B cell (primary cell): ENCODE data around the gene DCT. TPM values are rescaled to one million over a fixed set of nuclear protein-coding genes. Genes with fewer than 3 reads are reported as not detected.

ENCODE experiments used
- ATAC-seq: fragments of 200-7000 bp; cut with Tn5 transposase; one replicate; pipeline ENCODE4 v1.10.0; 2021; ENCODE audit warnings: low read depth, mild to moderate bottlenecking, moderate number of reproducible peaks, moderate library complexity
- CTCF ChIA-PET: fragments of 350-600 bp; sonication (Branson Sonifier 250); formaldehyde crosslinking; loops from one replicate; lab custom pipeline; 2021; ENCODE audit warnings: antibody characterized with exemption, inconsistent platforms; lab: Charles Lee
- POLR2A ChIA-PET: fragments of 350-600 bp; sonication (Branson Sonifier 250); formaldehyde crosslinking; loops from one replicate; lab custom pipeline; 2021; ENCODE audit warnings: antibody characterized with exemption; lab: Charles Lee
- DNase-seq: peaks from one replicate; pipeline ENCODE4 v3.0.0; 2013
- H2AFZ ChIP-seq: 2 replicates; pipeline ENCODE4 v1.6.1; 2012; ENCODE audit warnings: mild to moderate bottlenecking, low read depth, low read length; ENCODE audit not compliant: insufficient read depth, poor library complexity, severe bottlenecking
- H3K27ac ChIP-seq, 2 donors: 1 replicate in 1 of 2; 2 replicates in 1 of 2; pipeline ENCODE4 v1.5.1; 2012 to 2013; ENCODE audit warnings: low read length in 2 of 2, mild to moderate bottlenecking in 2 of 2, moderate library complexity in 1 of 2
- H3K27me3 ChIP-seq, 4 experiments: fragments of 200-600 bp in 1 of 4; sonication (generic) in 1 of 4; replicated peaks in 1 of 4; 1 replicate in 2 of 4; 2 replicates in 2 of 4; pipeline versions ENCODE4 v1.6.1 to v1.7.0; 2013 to 2016; ENCODE audit warnings: low read length in 3 of 4, mild to moderate bottlenecking in 2 of 4, mixed read lengths in 1 of 4, moderate library complexity in 1 of 4; ENCODE audit not compliant: insufficient read depth in 4 of 4, control insufficient read depth in 3 of 4; ENCODE audit errors: control extremely low read depth in 1 of 4
- H3K36me3 ChIP-seq, 2 experiments: replicated peaks in 1 of 2; 1 replicate in 1 of 2; 2 replicates in 1 of 2; pipeline versions ENCODE4 v1.6.1 to v1.7.1; 2013; ENCODE audit warnings: low read length in 1 of 2; ENCODE audit not compliant: insufficient read depth in 2 of 2, control insufficient read depth in 1 of 2; ENCODE audit errors: control extremely low read depth in 1 of 2, extremely low read depth in 1 of 2
- H3K4me1 ChIP-seq, 2 donors: fragments of 200-600 bp in 1 of 2; sonication (generic) in 1 of 2; 1 replicate in 1 of 2; 2 replicates in 1 of 2; pipeline versions ENCODE4 v1.5.1 to v1.6.1; 2013 to 2017; ENCODE audit warnings: low read length in 2 of 2; ENCODE audit not compliant: control insufficient read depth in 2 of 2, insufficient read depth in 2 of 2
- H3K4me2 ChIP-seq: replicated peaks from 2 replicates; pipeline ENCODE3; 2012; ENCODE audit warnings: mild to moderate bottlenecking, low read depth, low read length; ENCODE audit not compliant: poor library complexity, severe bottlenecking
- H3K4me3 ChIP-seq, 5 experiments: fragments of 200-600 bp in 1 of 5; sonication (generic) in 1 of 5; 1 replicate in 3 of 5; 2 replicates in 2 of 5; pipeline versions ENCODE4 v1.5.1 to v1.7.0; 2011 to 2016; ENCODE audit warnings: low read length in 4 of 5, mild to moderate bottlenecking in 4 of 5, low read depth in 2 of 5, control low read depth in 1 of 5, moderate library complexity in 1 of 5; ENCODE audit not compliant: insufficient read depth in 1 of 5; ENCODE audit errors: control extremely low read depth in 1 of 5, extremely low read depth in 1 of 5
- H3K79me2 ChIP-seq: fragments of 200-600 bp; sonication (generic); one replicate; pipeline ENCODE4 v1.6.0; 2016; ENCODE audit warnings: low read length; ENCODE audit not compliant: control insufficient read depth, insufficient read depth
- H3K9ac ChIP-seq: fragments of 200-600 bp; sonication (generic); 2 replicates; pipeline ENCODE4 v1.6.1; 2017; ENCODE audit warnings: mild to moderate bottlenecking, low read length, moderate library complexity
- H3K9me3 ChIP-seq, 3 donors: one replicate each; pipeline versions ENCODE4 v1.6.1 to v1.7.1; 2013; ENCODE audit warnings: low read length in 2 of 3; ENCODE audit not compliant: control insufficient read depth in 2 of 3, insufficient read depth in 1 of 3; ENCODE audit errors: control extremely low read depth in 1 of 3
- H4K20me1 ChIP-seq: 2 replicates; pipeline ENCODE4 v1.6.0; 2012; ENCODE audit warnings: mild to moderate bottlenecking, low read length; ENCODE audit not compliant: insufficient read depth, control insufficient read depth, poor library complexity, severe bottlenecking
- H3K27ac Mint-ChIP-seq: one replicate; pipeline ENCODE4 v1.8.0; 2021; ENCODE audit warnings: mixed read lengths
- H3K27me3 Mint-ChIP-seq: one replicate; pipeline ENCODE4 v1.8.0; 2021; ENCODE audit warnings: mixed read lengths
- H3K4me1 Mint-ChIP-seq: one replicate; pipeline ENCODE4 v1.8.0; 2021; ENCODE audit warnings: mixed read lengths
- H3K4me3 Mint-ChIP-seq: one replicate; pipeline ENCODE4 v1.8.0; 2021; ENCODE audit warnings: mixed read lengths
- H3K9me3 Mint-ChIP-seq: one replicate; pipeline ENCODE4 v1.8.0; 2022; ENCODE audit warnings: mixed read lengths; ENCODE audit not compliant: insufficient read depth
- CTCF ChIP-seq: fragments of 200-600 bp; IDR thresholded peaks from one replicate; pipeline ENCODE4 v1.8.0; 2022; ENCODE audit warnings: antibody characterized with exemption, mild to moderate bottlenecking
- EZH2 ChIP-seq: IDR thresholded peaks from 2 replicates; pipeline ENCODE4 v1.6.1; 2012; ENCODE audit warnings: borderline replicate concordance, low read depth, mild to moderate bottlenecking, moderate library complexity, low read length; ENCODE audit not compliant: insufficient read depth, poor library complexity, severe bottlenecking
- WGBS: methylation state at CpG from one replicate; pipeline ENCODE4 v1.1.5; 2013; ENCODE audit warnings: missing lambda C conversion rate; ENCODE audit not compliant: insufficient coverage; 5-methylcytosine and 5-hydroxymethylcytosine counted together
- intact Hi-C: fragments of 100-400 bp; cut with micrococcal nuclease; formaldehyde crosslinking; loops from one replicate; pipeline ENCODE4 v1.10.0; 2022
- polyA plus RNA-seq: library from polyadenylated mRNA; depleted of rRNA; stranded (reverse); fragments of >200 nt; gene quantifications from 2 replicates; pipeline ENCODE4 v1.2.3, GENCODE V29; 2012
- total RNA-seq, 2 donors: library from RNA; stranded (reverse); fragments of 120-200 nt in 1 of 2; gene quantifications; 1 replicate in 1 of 2; 2 replicates in 1 of 2; pipeline versions ENCODE4 v1.2.3 to v1.2.4, GENCODE V29; 2013 to 2022

Gene DCT
- total and polyA plus RNA-seq, 2 donors (not counting 1 experiment from before 2014, with no cell fraction given), result 0.10 to 0.18 TPM

- no CpG with 5 or more reads among the region's 2 CpGs for WGBS
- H4K20me1 ChIP-seq, result no peaks in the 10 kb centered on the region
- intact Hi-C loops, result no loop called here
- no peak overlapping the region for H3K27ac ChIP-seq
- H2AFZ ChIP-seq, result no peak overlapping the region
- no peak for DNase-seq
- H3K4me3 ChIP-seq, result no peak overlapping the region
- no peaks in the 10 kb centered on the region for H3K36me3 ChIP-seq
- H3K4me2 ChIP-seq, result no peak overlapping the region
- no peak overlapping the region for H3K9ac ChIP-seq
- peaks cover 6% of the 10 kb centered on the region for H3K4me1 Mint-ChIP-seq
- H3K9me3 Mint-ChIP-seq, result no peaks in the 10 kb centered on the region
- no peaks in the 10 kb centered on the region for H3K79me2 ChIP-seq
- no peaks in the 10 kb centered on the region for H3K9me3 ChIP-seq
- no peak overlapping the region for H3K4me3 Mint-ChIP-seq
- H3K27me3 Mint-ChIP-seq, result no peaks in the 10 kb centered on the region
- ChIA-PET CTCF (interaction anchor here (16.6 kb wide), 1 partner anchor 186 kb away, joined by 366 read pairs; no protein-coding TSS in a partner anchor), POLR2A (no interaction called here)
- H3K27me3 ChIP-seq, result no peaks in the 10 kb centered on the region
- no peak for TF ChIP-seq EZH2
- no peak for TF ChIP-seq CTCF
- peaks cover 7 to 8% of the 10 kb centered on the region in 2 donors for H3K4me1 ChIP-seq
- no peak for ATAC-seq
- H3K27ac Mint-ChIP-seq, result no peak overlapping the region
Observed at GRCh38 chr13:94431574-94431973, 47.9 kb downstream of the DCT start.

- H3K79me2 ChIP-seq, result no peaks in the 10 kb centered on the region
- H3K27me3 Mint-ChIP-seq, result peaks cover 19% of the 10 kb centered on the region
- TF ChIP-seq CTCF (no peak), EZH2 (no peak)
- no peak overlapping the region for H3K4me3 Mint-ChIP-seq
- no peak overlapping the region for H3K4me3 ChIP-seq
- no peaks in the 10 kb centered on the region for H4K20me1 ChIP-seq
- H3K27me3 ChIP-seq, result no peaks in the 10 kb centered on the region
- no peaks in the 10 kb centered on the region for H3K9me3 ChIP-seq
- ATAC-seq, result no peak
- no peak overlapping the region for H3K27ac ChIP-seq
- no peak overlapping the region for H3K9ac ChIP-seq
- CTCF ChIA-PET, result interaction anchor here (16.6 kb wide), 1 partner anchor 190 kb away, joined by 366 read pairs; no protein-coding TSS in a partner anchor
- DNase-seq, result no peak
- no peak overlapping the region for H3K4me2 ChIP-seq
- intact Hi-C loops, result no loop called here
- 86% methylated on average over 1 of the region's 5 CpGs for WGBS
- no peaks in the 10 kb centered on the region for H3K4me1 Mint-ChIP-seq
- peaks cover 2% of the 10 kb centered on the region for H3K9me3 Mint-ChIP-seq
- H3K4me1 ChIP-seq, result no peaks in the 10 kb centered on the region
- no peak overlapping the region for H3K27ac Mint-ChIP-seq
- no peaks in the 10 kb centered on the region for H3K36me3 ChIP-seq
- H2AFZ ChIP-seq, result no peak overlapping the region
- POLR2A ChIA-PET, result no interaction called here
Observed at GRCh38 chr13:94427313-94427953, 52.0 kb downstream of the DCT start.
